HepG2 (cell line): ENCODE data around the gene SSX2IP. TPM values are rescaled to one million over a fixed set of nuclear protein-coding genes. Genes with fewer than 3 reads are reported as not detected.

Experiments
- ATAC-seq: fragments of 200-7000 bp; cut with Tn5 transposase; 3 replicates; pipeline ENCODE4 v1.9.1; 2020; ENCODE audit warnings: mild to moderate bottlenecking, moderate library complexity
- BruUV-seq: library from RNA; stranded (reverse); fragments of 400-500 nt; replicated peaks from 2 replicates; lab custom pipeline; 2021; lab: Mats Ljungman, UMichigan
- CTCF ChIA-PET: fragments of 300-600 bp; formaldehyde crosslinking; extraction: SDS; loops from one replicate; lab custom pipeline; 2021; ENCODE audit warnings: low total read pairs, inconsistent platforms, low intra/inter-chr PET ratio; lab: Yijun Ruan, JAX
- POLR2A ChIA-PET: fragments of 350-600 bp; sonication (Branson Sonifier 250); formaldehyde crosslinking; loops from one replicate; lab custom pipeline; 2020; ENCODE audit warnings: antibody characterized with exemption, inconsistent platforms; lab: Yijun Ruan, JAX
- DNase-seq: peaks from one replicate; pipeline ENCODE4 v3.0.0-alpha.2; 2015; ENCODE audit warnings: low spot score
- FAIRE-seq: peaks from 3 replicates; lab custom pipeline; 2011; peaks lifted over from hg19 to GRCh38; lab: Jason Lieb, UNC
- H2AFZ ChIP-seq: one replicate; pipeline ENCODE4 v1.6.1; 2011; ENCODE audit warnings: low read length, inconsistent platforms
- H3K27ac ChIP-seq: fragments of 300-600 bp; 3 replicates; pipeline ENCODE4 v1.8.0; 2011; ENCODE audit warnings: mixed run types, mild to moderate bottlenecking, mixed read lengths, low read length, inconsistent platforms; ENCODE audit not compliant: insufficient read depth; ENCODE audit errors: extremely low read length
- H3K27me3 ChIP-seq, 2 experiments: fragments of 200-600 bp in 1 of 2; 2 replicates in 1 of 2; 3 replicates in 1 of 2; pipeline versions ENCODE4 v1.6.0 to v1.8.0; 2011; ENCODE audit warnings: low read length in 2 of 2, mild to moderate bottlenecking in 2 of 2, moderate library complexity in 2 of 2, inconsistent platforms in 1 of 2; ENCODE audit not compliant: insufficient read depth in 2 of 2, control insufficient read depth in 1 of 2
- H3K36me3 ChIP-seq, 2 experiments: fragments of 200-600 bp in 1 of 2; replicated peaks in 1 of 2; 2 replicates in 1 of 2; 3 replicates in 1 of 2; pipeline versions ENCODE4 v1.5.1 to v1.8.0; 2011; ENCODE audit warnings: low read length in 2 of 2, inconsistent platforms in 1 of 2; ENCODE audit not compliant: insufficient read depth in 2 of 2, control insufficient read depth in 1 of 2
- H3K4me1 ChIP-seq: 2 replicates; pipeline ENCODE4 v1.5.1; 2012; ENCODE audit warnings: low read length, inconsistent platforms; ENCODE audit not compliant: insufficient read depth
- H3K4me2 ChIP-seq: 2 replicates; pipeline ENCODE4 v1.6.0; 2011; ENCODE audit warnings: low read depth, low read length, inconsistent platforms
- H3K4me3 ChIP-seq, 3 experiments: fragments of 200-600 bp in 1 of 3; sonication (generic), shearing (Covaris generic) in 1 of 3; replicated peaks in 1 of 3; 2 replicates each; pipeline ENCODE4 v1.5.1; 2011 to 2016; ENCODE audit warnings: low read length in 3 of 3, inconsistent platforms in 2 of 3, low read depth in 2 of 3, mild to moderate bottlenecking in 2 of 3, control low read depth in 1 of 3, mixed read lengths in 1 of 3; ENCODE audit not compliant: insufficient read depth in 1 of 3
- H3K79me2 ChIP-seq: one replicate; pipeline ENCODE4 v1.6.1; 2011; ENCODE audit warnings: low read length, inconsistent platforms; ENCODE audit not compliant: insufficient read depth
- H3K9ac ChIP-seq: 2 replicates; pipeline ENCODE4 v1.6.0; 2011; ENCODE audit warnings: mild to moderate bottlenecking, low read depth, low read length, inconsistent platforms; ENCODE audit not compliant: insufficient read depth
- H3K9me3 ChIP-seq: 2 replicates; pipeline ENCODE4 v1.5.1; 2012; ENCODE audit warnings: mild to moderate bottlenecking, low read length
- H4K20me1 ChIP-seq: 2 replicates; pipeline ENCODE4 v1.6.0; 2011; ENCODE audit warnings: inconsistent platforms, mild to moderate bottlenecking, low read length, moderate library complexity; ENCODE audit not compliant: insufficient read depth
- CBX1 ChIP-seq: IDR thresholded peaks from one replicate; pipeline ENCODE4 v1.6.1; 2016; ENCODE audit warnings: antibody characterized with exemption, low read depth
- ISL2 ChIP-seq: sonication (generic); formaldehyde crosslinking; IDR thresholded peaks from 2 replicates; pipeline ENCODE4 v1.5.0; 2020; ENCODE audit warnings: missing genetic modification reagents
- KDM5A ChIP-seq: fragments of 200-600 bp; sonication (generic); IDR thresholded peaks from 2 replicates; pipeline ENCODE4 v1.7.0; 2018; ENCODE audit warnings: antibody characterized with exemption, mild to moderate bottlenecking, low read length, borderline replicate concordance
- MAFF ChIP-seq: IDR thresholded peaks from 2 replicates; pipeline ENCODE4 v1.6.1; 2011; ENCODE audit warnings: low read depth, low read length, improper control_type of control experiment
- PHF5A ChIP-seq: IDR thresholded peaks from one replicate; pipeline ENCODE4 v1.6.1; 2018; ENCODE audit warnings: low read depth, missing genetic modification reagents; ENCODE audit not compliant: unreplicated experiment
- TCF7L2 ChIP-seq: IDR thresholded peaks from 2 replicates; pipeline ENCODE4 v1.6.1; 2011; ENCODE audit warnings: mild to moderate bottlenecking, low read depth, low read length, moderate library complexity
- ZBTB3 ChIP-seq: sonication (generic); formaldehyde crosslinking; IDR thresholded peaks from 2 replicates; pipeline ENCODE4 v1.4.0; 2020; ENCODE audit warnings: low read depth, mild to moderate bottlenecking, moderate library complexity, missing genetic modification reagents, borderline replicate concordance
- ZFP90 ChIP-seq: sonication (generic); formaldehyde crosslinking; IDR thresholded peaks from 2 replicates; pipeline ENCODE4 v1.8.0; 2022; ENCODE audit warnings: missing genetic modification reagents, mild to moderate bottlenecking, inconsistent platforms, borderline replicate concordance
- ZNF724P ChIP-seq: sonication (generic); formaldehyde crosslinking; IDR thresholded peaks from 2 replicates; pipeline ENCODE4 v1.8.0; 2022; ENCODE audit warnings: missing genetic modification reagents, borderline replicate concordance
- WGBS: methylation state at CpG from one replicate; pipeline ENCODE4 v1.1.6; 2017; ENCODE audit warnings: low lambda C conversion rate; 5-methylcytosine and 5-hydroxymethylcytosine counted together
- in situ Hi-C: cut with HindIII; loops from 2 replicates; pipeline ENCODE4 v1.10.0; 2017; ENCODE audit warnings: low pct_unique_long_range_greater_than_20kb; ENCODE audit not compliant: extremely low pct_ligation_motif_present
- intact Hi-C: fragments of 100-400 bp; cut with micrococcal nuclease; formaldehyde crosslinking; loops from one replicate; pipeline ENCODE4 v1.10.0; 2022; ENCODE audit not compliant: unreplicated experiment
- polyA plus RNA-seq, 8 experiments: library from polyadenylated mRNA; depleted of rRNA in 3 of 8; stranded (reverse) in 7 of 8; unstranded in 1 of 8; fragments of >200 nt; fragmentation: Illumina TruSeq in 4 of 8; extraction: Trizol in 4 of 8; gene quantifications; 2 replicates each; pipeline versions ENCODE4 v1.2.1 to v1.2.3, GENCODE V29; 2011 to 2016; ENCODE audit warnings: low read depth in 4 of 8, missing spikeins in 1 of 8, mixed read lengths in 1 of 8; ENCODE audit not compliant: insufficient read depth in 1 of 8
- total RNA-seq, 5 experiments: library from RNA; depleted of rRNA; stranded (reverse); fragments of >200 nt; fragmentation: Illumina TruSeq; extraction: Trizol; gene quantifications; 2 replicates each; pipeline ENCODE4 v1.2.3, GENCODE V29; 2016; ENCODE audit warnings: low read depth in 1 of 5
- TF ChIP-seq, protein P1 (sequence below): sonication (generic); formaldehyde crosslinking; IDR thresholded peaks from 2 replicates; pipeline ENCODE4 v1.5.0; 2020; ENCODE audit warnings: mild to moderate bottlenecking, low read depth, missing genetic modification reagents, borderline replicate concordance
- TF ChIP-seq, protein P2 (sequence below): sonication (generic); formaldehyde crosslinking; conservative IDR thresholded peaks from 2 replicates; pipeline ENCODE4 v1.4.0; 2020; ENCODE audit warnings: missing genetic modification reagents

Gene SSX2IP
- total and polyA plus RNA-seq, 2 of the 13 experiments (the other 11 are each of a cell fraction or from before 2014, with no cell fraction given): 2.7 to 23.7 TPM

DNA sequence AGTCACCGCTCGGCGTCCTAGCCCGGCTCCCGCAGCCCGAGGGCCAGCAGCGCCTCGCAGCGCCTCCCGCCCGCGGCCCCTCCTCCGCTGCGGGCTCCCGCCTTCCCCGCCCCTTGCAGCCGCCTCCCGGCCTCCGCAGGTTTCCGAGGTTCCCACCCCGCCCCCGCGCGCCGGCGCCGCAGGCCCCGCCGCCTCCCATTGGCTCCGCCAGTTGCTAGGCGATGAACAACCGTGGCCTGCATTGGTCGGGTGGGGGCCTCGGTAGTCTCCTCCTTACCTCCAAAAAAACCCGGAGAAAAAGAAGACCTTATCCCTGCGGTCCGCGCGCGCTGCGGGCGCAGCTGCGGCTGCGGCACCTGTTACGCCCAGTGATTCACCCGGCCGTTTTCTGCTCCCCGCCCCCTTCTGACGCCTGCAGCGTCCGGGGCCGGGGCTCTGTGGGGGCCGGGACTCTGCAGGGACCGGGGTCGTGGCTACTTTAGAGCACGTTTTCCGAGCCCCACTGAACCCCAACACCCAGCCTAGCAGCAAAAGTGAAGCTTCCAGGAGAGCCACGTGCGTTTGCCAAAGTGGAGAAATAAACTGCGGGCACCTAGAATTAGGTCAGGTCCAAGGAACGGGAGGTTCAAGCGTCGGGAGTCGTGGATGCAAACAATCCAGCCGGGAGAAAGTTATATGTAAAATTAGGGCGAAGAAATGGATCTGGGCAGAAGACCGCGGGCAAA, at the start of gene SSX2IP (continued):
- no peak; the same call in 1 of the 2 replicates for TF ChIP-seq ZFP90

DNA sequence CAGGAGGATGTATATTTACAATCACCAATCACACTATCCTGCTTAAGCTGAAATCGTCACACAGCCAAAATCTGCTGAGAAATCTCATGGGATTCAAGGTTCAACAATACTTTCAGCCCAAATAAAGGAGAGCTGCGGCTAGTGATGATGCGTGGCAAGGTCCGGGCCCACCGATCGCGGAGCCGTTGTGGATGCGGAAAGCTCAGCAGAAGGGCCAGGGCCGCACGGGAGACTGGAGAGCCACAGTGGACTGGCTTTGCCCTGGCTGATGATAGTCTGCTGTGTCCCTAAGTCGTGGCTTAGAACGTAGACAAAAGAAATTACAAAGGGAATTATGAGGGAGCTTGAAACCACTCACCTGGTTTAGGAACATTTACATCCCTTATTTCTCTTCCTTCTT, 48.0 kb upstream of the SSX2IP start:
- Histone ChIP-seq H3K36me3 (no peaks in the 10 kb centered on the region), H3K4me1 (no peaks in the 10 kb centered on the region), H3K27me3 (no peaks in the 10 kb centered on the region; a peak in 1 of 5 replicates), H3K9me3 (no peaks in the 10 kb centered on the region), H3K4me3 (no peak overlapping the region), H3K4me2 (no peak overlapping the region), H2AFZ (no peak overlapping the region), H3K27ac (no peak overlapping the region), H3K79me2 (no peaks in the 10 kb centered on the region), H3K9ac (no peak overlapping the region), H4K20me1 (no peaks in the 10 kb centered on the region)
- in situ Hi-C loops (no loop called here), intact Hi-C loops (no loop called here)
- no peak for ATAC-seq
- DNase-seq: no peak
- 68% methylated on average over 13 of the region's 13 CpGs for WGBS
- no peak for TF ChIP-seq ZNF724P (CRISPR knock-in tag)
- no peak for TF ChIP-seq ISL2 (CRISPR knock-in tag)
- TF ChIP-seq, protein P1, sequence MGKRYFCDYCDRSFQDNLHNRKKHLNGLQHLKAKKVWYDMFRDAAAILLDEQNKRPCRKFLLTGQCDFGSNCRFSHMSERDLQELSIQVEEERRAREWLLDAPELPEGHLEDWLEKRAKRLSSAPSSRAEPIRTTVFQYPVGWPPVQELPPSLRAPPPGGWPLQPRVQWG: no peak
- no TSS peak for BruUV-seq
- FAIRE-seq: no peak
- ChIA-PET CTCF (no interaction called here), POLR2A (no interaction called here)

DNA sequence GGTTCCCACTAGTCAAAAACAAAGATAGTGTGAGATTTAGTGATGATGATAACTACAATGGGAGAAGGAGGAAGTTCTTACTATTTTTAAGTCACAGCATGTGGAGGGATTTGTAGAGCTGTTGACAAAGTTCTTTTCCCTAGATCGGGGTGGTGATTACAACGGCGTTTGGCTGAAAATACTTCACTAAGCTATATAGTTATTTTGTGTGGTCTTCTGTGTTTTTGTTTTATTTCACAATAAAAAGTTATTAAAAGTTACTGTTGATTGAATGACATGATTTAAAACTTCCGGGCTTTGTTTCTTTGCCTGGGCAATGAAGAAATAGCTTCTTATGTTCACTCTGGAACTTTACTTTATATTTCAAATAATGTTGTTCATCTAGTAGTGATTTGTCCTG, 47.3 kb upstream of the SSX2IP start:
- no TSS peak for BruUV-seq
- H4K20me1 ChIP-seq: no peaks in the 10 kb centered on the region
- FAIRE-seq: no peak
- intact Hi-C loops: no loop called here
- no peaks in the 10 kb centered on the region; a peak in 1 of 5 replicates for H3K27me3 ChIP-seq
- ChIA-PET POLR2A (no interaction called here), CTCF (no interaction called here)
- no peak overlapping the region for H2AFZ ChIP-seq
- no peak overlapping the region for H3K9ac ChIP-seq
- H3K9me3 ChIP-seq: no peaks in the 10 kb centered on the region
- in situ Hi-C loops: no loop called here
- H3K4me3 ChIP-seq: no peak overlapping the region
- no peak overlapping the region for H3K27ac ChIP-seq
- WGBS: 85% methylated on average over 4 of the region's 4 CpGs
- no peak overlapping the region for H3K4me2 ChIP-seq
- H3K36me3 ChIP-seq: no peaks in the 10 kb centered on the region
- no peaks in the 10 kb centered on the region for H3K4me1 ChIP-seq
- no peak for DNase-seq
- no peaks in the 10 kb centered on the region for H3K79me2 ChIP-seq
- ATAC-seq: no peak
- TF ChIP-seq, protein P2, sequence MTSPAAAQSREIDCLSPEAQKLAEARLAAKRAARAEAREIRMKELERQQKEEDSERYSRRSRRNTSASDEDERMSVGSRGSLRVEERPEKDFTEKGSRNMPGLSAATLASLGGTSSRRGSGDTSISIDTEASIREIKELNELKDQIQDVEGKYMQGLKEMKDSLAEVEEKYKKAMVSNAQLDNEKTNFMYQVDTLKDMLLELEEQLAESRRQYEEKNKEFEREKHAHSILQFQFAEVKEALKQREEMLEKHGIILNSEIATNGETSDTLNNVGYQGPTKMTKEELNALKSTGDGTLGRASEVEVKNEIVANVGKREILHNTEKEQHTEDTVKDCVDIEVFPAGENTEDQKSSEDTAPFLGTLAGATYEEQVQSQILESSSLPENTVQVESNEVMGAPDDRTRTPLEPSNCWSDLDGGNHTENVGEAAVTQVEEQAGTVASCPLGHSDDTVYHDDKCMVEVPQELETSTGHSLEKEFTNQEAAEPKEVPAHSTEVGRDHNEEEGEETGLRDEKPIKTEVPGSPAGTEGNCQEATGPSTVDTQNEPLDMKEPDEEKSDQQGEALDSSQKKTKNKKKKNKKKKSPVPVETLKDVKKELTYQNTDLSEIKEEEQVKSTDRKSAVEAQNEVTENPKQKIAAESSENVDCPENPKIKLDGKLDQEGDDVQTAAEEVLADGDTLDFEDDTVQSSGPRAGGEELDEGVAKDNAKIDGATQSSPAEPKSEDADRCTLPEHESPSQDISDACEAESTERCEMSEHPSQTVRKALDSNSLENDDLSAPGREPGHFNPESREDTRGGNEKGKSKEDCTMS (CRISPR knock-in tag): no peak
- TF ChIP-seq KDM5A (no peak), ZBTB3 (CRISPR knock-in tag) (no peak), MAFF (no peak), CBX1 (no peak), PHF5A (CRISPR knock-in tag) (no peak), TCF7L2 (no peak)
